IPS-18c (cell line): ENCODE data around the gene RBM27.
"Not testable (repeated sequence)": the region's sequence is repeated elsewhere in the genome, so short reads cannot be mapped to it uniquely, and the experiment has no call there.

Experiments
- H3K4me3 ChIP-seq: 2 replicates; pipeline ENCODE4 v1.7.0; 2013; ENCODE audit warnings: low read depth, mild to moderate bottlenecking, low read length, moderate library complexity; ENCODE audit not compliant: insufficient read depth
- H3K9me3 ChIP-seq: one replicate; pipeline ENCODE4 v1.6.1; 2013; ENCODE audit warnings: mild to moderate bottlenecking, low read length, moderate library complexity; ENCODE audit not compliant: control insufficient read depth, insufficient read depth

Gene RBM27

GRCh38 chr5:146201795-146202194, 1.6 kb upstream of the RBM27 start:
- not testable (repeated sequence) for H3K4me3 ChIP-seq, H3K9me3 ChIP-seq

- Histone ChIP-seq H3K9me3 (no peaks in the 10 kb centered on the region), H3K4me3 (peak overlapping the region; percentile 92)
Observed at GRCh38 chr5:146203872-146204192, 427 bp downstream of the RBM27 start.

GRCh38 chr5:146205499-146206202, 2.2 kb downstream of the RBM27 start:
- H3K4me3 ChIP-seq, result peak overlapping the region; percentile 36; the same call in 1 of the 2 replicates
- no peaks in the 10 kb centered on the region for H3K9me3 ChIP-seq

- no peak overlapping the region for H3K4me3 ChIP-seq
- no peaks in the 10 kb centered on the region for H3K9me3 ChIP-seq
Observed at GRCh38 chr5:146206257-146206656, 2.9 kb downstream of the RBM27 start.

- no peaks in the 10 kb centered on the region for H3K9me3 ChIP-seq
- no peak overlapping the region for H3K4me3 ChIP-seq
Observed at GRCh38 chr5:146208916-146209522, 5.6 kb downstream of the RBM27 start.

- no peaks in the 10 kb centered on the region for H3K9me3 ChIP-seq
- H3K4me3 ChIP-seq, result no peak overlapping the region
Observed at GRCh38 chr5:146209714-146210113, 6.3 kb downstream of the RBM27 start.

GRCh38 chr5:146210810-146211209, 7.4 kb downstream of the RBM27 start:
- H3K4me3 ChIP-seq, result not testable (repeated sequence)

GRCh38 chr5:146213210-146213826, 9.9 kb downstream of the RBM27 start:
- H3K4me3 ChIP-seq, result no peak overlapping the region
- no peaks in the 10 kb centered on the region for H3K9me3 ChIP-seq

More at GRCh38 chr5:146210810-146211209, 7.4 kb downstream of the RBM27 start:
- not testable (repeated sequence) for H3K9me3 ChIP-seq

- H3K4me3 ChIP-seq, H3K9me3 ChIP-seq: not testable (repeated sequence)
Observed at GRCh38 chr5:146214881-146215280, 11.5 kb downstream of the RBM27 start.

- Histone ChIP-seq H3K9me3 (no peaks in the 10 kb centered on the region), H3K4me3 (no peak overlapping the region)
Observed at GRCh38 chr5:146218168-146218567, 14.8 kb downstream of the RBM27 start.

- Histone ChIP-seq H3K4me3 (no peak overlapping the region), H3K9me3 (no peaks in the 10 kb centered on the region)
Observed at GRCh38 chr5:146219243-146219642, 15.8 kb downstream of the RBM27 start.

GRCh38 chr5:146221234-146221633, 17.8 kb downstream of the RBM27 start:
- H3K9me3 ChIP-seq, result no peaks in the 10 kb centered on the region

GRCh38 chr5:146222005-146222404, 18.6 kb downstream of the RBM27 start:
- no peaks in the 10 kb centered on the region for H3K9me3 ChIP-seq

More at GRCh38 chr5:146221234-146221633, 17.8 kb downstream of the RBM27 start:
- no peak overlapping the region for H3K4me3 ChIP-seq

GRCh38 chr5:146223179-146223578, 19.8 kb downstream of the RBM27 start:
- Histone ChIP-seq H3K4me3 (no peak overlapping the region), H3K9me3 (peaks cover 2% of the 10 kb centered on the region)

More at GRCh38 chr5:146222005-146222404, 18.6 kb downstream of the RBM27 start:
- no peak overlapping the region for H3K4me3 ChIP-seq

- H3K4me3 ChIP-seq, result no peak overlapping the region
- peaks cover 2% of the 10 kb centered on the region for H3K9me3 ChIP-seq
Observed at GRCh38 chr5:146229222-146229621, 25.8 kb downstream of the RBM27 start.

GRCh38 chr5:146232223-146232622, 28.8 kb downstream of the RBM27 start:
- Histone ChIP-seq H3K4me3 (no peak overlapping the region), H3K9me3 (peaks cover 2% of the 10 kb centered on the region)

- H3K9me3 ChIP-seq, result no peaks in the 10 kb centered on the region
- no peak overlapping the region for H3K4me3 ChIP-seq
Observed at GRCh38 chr5:146233441-146233840, 30.0 kb downstream of the RBM27 start.

- Histone ChIP-seq H3K9me3 (no peaks in the 10 kb centered on the region), H3K4me3 (no peak overlapping the region)
Observed at GRCh38 chr5:146238973-146239372, 35.6 kb downstream of the RBM27 start.
